ENCODE data around the gene CNKSR2.

The CNKSR2 gene

DNA sequence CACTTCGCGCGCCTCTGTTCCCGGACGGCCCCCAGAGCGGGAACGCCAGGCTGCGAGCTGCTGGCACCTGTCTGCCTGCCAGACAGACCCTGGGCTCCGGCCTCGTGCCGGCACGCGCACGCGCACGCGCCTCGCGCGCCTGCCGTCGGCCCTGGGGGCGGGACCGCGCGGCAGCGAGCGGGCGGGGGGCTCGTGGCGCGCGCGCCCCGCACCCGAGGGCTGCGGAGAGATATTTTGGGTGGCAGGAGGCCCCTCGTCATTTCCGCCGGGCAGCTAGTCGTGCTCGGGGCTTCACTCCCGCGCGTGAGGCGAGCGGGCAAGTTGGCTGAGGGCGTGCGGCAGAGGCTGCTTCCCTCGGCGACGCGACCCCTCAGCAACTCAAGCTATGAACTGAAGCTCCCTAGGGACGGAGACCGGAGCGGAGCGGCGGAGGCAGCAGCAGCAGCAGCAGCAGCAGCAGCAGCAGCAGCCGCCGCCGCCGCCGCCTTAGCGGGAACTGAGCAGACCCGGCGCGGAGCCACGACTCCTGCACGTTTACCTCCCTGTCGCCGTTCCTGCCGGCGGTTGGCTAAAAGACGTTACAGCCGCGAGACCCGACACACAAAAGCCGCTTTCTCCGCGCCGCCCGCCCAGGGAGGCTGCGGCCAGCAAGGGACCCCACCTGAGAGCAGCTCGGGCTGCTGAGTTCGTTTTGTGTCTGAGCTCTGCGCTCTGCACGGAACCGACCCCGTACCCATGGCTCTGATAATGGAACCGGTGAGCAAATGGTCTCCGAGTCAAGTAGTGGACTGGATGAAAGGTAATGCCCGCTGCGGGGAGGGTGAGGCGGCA lies at the start of gene CNKSR2:
CNKSR2 (plus strand) TSS at position 256 of the 831 bp plus-strand sequence; CDS start at position 736, 480 bp downstream.
- TF ChIP-seq, protein P1, sequence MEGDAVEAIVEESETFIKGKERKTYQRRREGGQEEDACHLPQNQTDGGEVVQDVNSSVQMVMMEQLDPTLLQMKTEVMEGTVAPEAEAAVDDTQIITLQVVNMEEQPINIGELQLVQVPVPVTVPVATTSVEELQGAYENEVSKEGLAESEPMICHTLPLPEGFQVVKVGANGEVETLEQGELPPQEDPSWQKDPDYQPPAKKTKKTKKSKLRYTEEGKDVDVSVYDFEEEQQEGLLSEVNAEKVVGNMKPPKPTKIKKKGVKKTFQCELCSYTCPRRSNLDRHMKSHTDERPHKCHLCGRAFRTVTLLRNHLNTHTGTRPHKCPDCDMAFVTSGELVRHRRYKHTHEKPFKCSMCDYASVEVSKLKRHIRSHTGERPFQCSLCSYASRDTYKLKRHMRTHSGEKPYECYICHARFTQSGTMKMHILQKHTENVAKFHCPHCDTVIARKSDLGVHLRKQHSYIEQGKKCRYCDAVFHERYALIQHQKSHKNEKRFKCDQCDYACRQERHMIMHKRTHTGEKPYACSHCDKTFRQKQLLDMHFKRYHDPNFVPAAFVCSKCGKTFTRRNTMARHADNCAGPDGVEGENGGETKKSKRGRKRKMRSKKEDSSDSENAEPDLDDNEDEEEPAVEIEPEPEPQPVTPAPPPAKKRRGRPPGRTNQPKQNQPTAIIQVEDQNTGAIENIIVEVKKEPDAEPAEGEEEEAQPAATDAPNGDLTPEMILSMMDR (IDR thresholded peaks at IDR 0.05; ENCODE audit: low read length, missing control alignments): no peak
- H3K4me3 ChIP-seq (replicated peaks; ENCODE audit: low read depth, low read length): peak within 1 kb of the TSS; percentile 43
- peak; percentile 8 for DNase-seq (ENCODE audit: low read depth)

DNA sequence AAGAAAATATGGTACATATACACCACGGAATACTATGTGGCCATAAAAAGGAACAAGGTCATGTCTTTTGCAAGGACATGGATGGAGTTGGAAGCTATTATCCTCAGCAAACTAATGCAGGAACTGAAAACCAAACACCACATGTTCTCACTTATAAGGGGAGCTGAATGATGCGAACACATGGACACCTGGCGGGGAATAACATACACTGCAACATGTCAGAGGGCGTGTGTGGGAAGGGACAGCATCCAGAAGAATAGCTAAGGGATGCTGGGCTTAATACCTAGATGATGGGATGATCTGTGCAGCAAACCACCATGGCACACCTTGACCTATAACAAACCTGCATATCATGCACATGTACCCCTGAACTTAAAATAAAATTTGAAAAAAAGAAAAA lies 19.5 kb upstream of the CNKSR2 start:
- DNase-seq (ENCODE audit: low read depth): no peak
- H3K4me3 ChIP-seq (replicated peaks; ENCODE audit: low read depth, low read length): no peak overlapping the region
- TF ChIP-seq, protein P1 (IDR thresholded peaks at IDR 0.05; ENCODE audit: low read length, missing control alignments): no peak

DNA sequence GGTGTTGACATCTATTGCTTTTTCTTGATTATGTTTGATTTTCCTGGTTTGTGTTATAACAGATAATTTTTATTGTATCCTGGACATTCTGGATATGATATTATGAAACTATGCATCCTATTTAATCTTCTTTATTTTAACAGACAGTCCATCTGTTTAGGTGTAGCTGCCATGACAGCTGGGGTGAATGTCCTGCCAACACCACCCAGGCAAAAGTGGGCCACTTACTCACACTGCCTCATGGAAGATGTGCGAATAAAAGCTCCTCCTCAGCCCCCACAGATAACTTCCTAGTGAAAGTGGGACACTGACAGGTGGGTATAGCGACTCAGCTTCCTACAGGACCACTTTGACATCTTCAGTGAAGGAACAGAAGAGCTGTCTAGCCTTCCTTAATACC lies 18.4 kb upstream of the CNKSR2 start:
- TF ChIP-seq, protein P1 (IDR thresholded peaks at IDR 0.05; ENCODE audit: low read length, missing control alignments): no peak
- no peak for DNase-seq (ENCODE audit: low read depth)
- H3K4me3 ChIP-seq (replicated peaks; ENCODE audit: low read depth, low read length): no peak overlapping the region

DNA sequence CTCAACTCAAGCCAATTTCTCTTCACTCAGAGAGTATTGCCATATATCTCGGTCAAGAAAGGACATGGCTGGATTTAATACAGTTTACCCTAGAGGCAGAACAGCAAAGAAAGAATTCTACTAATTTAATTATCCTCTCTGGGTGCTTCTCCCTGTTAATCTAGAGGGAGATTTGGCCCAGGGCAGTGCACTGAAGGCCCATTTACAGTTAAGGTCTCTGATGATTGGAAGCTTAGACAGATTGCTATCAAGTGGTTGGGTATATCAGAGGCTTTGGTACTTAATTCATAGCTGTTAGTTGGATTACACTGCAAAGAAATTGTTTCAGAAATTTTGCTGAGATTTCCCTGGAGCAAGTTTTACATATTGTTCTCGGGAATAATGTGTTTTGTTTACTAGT lies 4.6 kb upstream of the CNKSR2 start:
- TF ChIP-seq, protein P1 (IDR thresholded peaks at IDR 0.05; ENCODE audit: low read length, missing control alignments): no peak
- DNase-seq (ENCODE audit: low read depth): no peak

DNA sequence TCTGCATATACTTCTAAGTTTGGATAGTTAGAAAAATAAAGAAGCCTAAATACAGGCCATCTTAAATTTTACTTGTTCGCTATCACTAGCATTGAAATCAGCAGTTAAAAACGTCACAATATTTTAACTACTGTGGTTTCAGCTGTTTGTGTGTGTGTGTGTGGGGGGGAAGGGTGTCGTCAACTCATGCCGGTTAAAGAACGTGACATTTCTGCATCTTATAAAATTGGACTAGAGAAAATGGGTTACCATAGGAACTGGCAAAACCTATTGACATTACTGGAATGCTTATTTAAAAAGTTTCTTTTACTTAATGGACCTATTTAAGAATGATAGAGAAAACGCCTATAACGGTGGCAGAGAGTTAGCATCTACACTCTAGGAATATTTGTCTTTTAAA lies 1.2 kb upstream of the CNKSR2 start:
- no peak for DNase-seq (ENCODE audit: low read depth)
- no peak overlapping the region for H3K4me3 ChIP-seq (replicated peaks; ENCODE audit: low read depth, low read length)
- TF ChIP-seq, protein P1 (IDR thresholded peaks at IDR 0.05; ENCODE audit: low read length, missing control alignments): no peak

More for the DNA sequence above, 4.6 kb upstream of the CNKSR2 start:
- no peak overlapping the region for H3K4me3 ChIP-seq (replicated peaks; ENCODE audit: low read depth, low read length)

DNA sequence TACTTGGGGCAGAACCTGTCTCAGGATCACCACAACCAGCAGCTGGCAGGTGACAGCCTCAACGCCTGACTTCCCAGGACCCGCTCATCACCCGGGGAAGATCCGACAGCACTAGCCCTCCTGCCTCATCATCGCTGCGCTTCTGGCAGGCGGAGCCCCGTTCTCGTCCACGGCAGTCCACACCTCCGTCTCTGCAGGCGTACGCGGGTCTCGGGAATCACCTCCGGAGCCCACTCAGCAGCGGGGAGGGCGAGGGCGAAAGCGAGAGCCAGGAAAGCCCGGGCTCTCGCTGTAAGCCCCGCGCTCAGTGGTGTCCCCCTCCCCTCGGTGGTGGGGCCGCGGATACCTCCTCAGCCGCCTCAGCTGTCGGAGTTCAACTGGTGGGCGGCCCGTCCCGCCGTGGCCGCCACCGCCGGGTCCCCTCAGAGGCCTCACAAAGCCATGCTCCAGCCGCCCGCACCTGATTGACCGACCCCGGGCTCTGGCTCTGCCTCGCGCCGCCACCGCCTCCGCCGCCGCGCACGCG lies 518 bp upstream of the CNKSR2 start:
- H3K4me3 ChIP-seq (replicated peaks; ENCODE audit: low read depth, low read length): peak overlapping the region; percentile 31
- no peak for DNase-seq (ENCODE audit: low read depth)
- TF ChIP-seq, protein P1 (IDR thresholded peaks at IDR 0.05; ENCODE audit: low read length, missing control alignments): no peak

Measured in fibroblast of pulmonary artery (primary cell).